Measurements from ENCODE around the gene PCDHGC5.

The PCDHGC5 gene

GRCh38 chr5:141513627-141514329 is 24.9 kb downstream of the PCDHGC5 start:
- peak; percentile 31 for DNase-seq

GRCh38 chr5:141514330-141515133 is 25.7 kb downstream of the PCDHGC5 start:
- DNase-seq: peak; percentile 83

- DNase-seq: peak; percentile 8
Observed at GRCh38 chr5:141515141-141515540, 26.3 kb downstream of the PCDHGC5 start.

- no peak for DNase-seq
Observed at GRCh38 chr5:141515946-141516671, 27.2 kb downstream of the PCDHGC5 start.

- DNase-seq: no peak
Observed at GRCh38 chr5:141516672-141517025, 27.8 kb downstream of the PCDHGC5 start.

GRCh38 chr5:141517312-141517711 is 28.4 kb downstream of the PCDHGC5 start:
- DNase-seq: no peak

- DNase-seq: no peak
Observed at GRCh38 chr5:141517880-141518617, 29.2 kb downstream of the PCDHGC5 start.

- DNase-seq: no peak
Observed at GRCh38 chr5:141518618-141519015, 29.7 kb downstream of the PCDHGC5 start.

- DNase-seq: no peak
Observed at GRCh38 chr5:141519605-141520565, 31.0 kb downstream of the PCDHGC5 start.

- DNase-seq: no peak
Observed at GRCh38 chr5:141521244-141521781, 32.4 kb downstream of the PCDHGC5 start.

- no peak for DNase-seq
Observed at GRCh38 chr5:141522301-141522700, 33.4 kb downstream of the PCDHGC5 start.

- DNase-seq: no peak
Observed at GRCh38 chr5:141523991-141524390, 35.1 kb downstream of the PCDHGC5 start.

GRCh38 chr5:141524604-141525597 is 36.0 kb downstream of the PCDHGC5 start:
- DNase-seq: peak; percentile 79

- DNase-seq: no peak
Observed at GRCh38 chr5:141525653-141526052, 36.8 kb downstream of the PCDHGC5 start.

GRCh38 chr5:141527426-141527825 is 38.5 kb downstream of the PCDHGC5 start:
- no peak for DNase-seq

- DNase-seq: no peak
Observed at GRCh38 chr5:141528291-141528984, 39.6 kb downstream of the PCDHGC5 start.

- no peak for DNase-seq
Observed at GRCh38 chr5:141529002-141529401, 40.1 kb downstream of the PCDHGC5 start.

GRCh38 chr5:141529873-141530272 is 41.0 kb downstream of the PCDHGC5 start:
- no peak for DNase-seq

- no peak for DNase-seq
Observed at GRCh38 chr5:141532726-141533125, 43.8 kb downstream of the PCDHGC5 start.

GRCh38 chr5:141533897-141534296 is 45.0 kb downstream of the PCDHGC5 start:
- no peak for DNase-seq

All from DMS79 treated with DMSO at 0.1 percent for 48 hours (cell line).